Measurements from ENCODE around the gene ERMAP. TPM values are rescaled to one million over a fixed set of nuclear protein-coding genes. Genes with fewer than 3 reads are reported as not detected.
"Not testable (repeated sequence)": the region's sequence is repeated elsewhere in the genome, so short reads cannot be mapped to it uniquely, and the experiment has no call there.

Gene ERMAP
- total RNA-seq, 1 donor from 2014 or later, result 10.4 TPM

- no peak for TF ChIP-seq CTCF (IDR thresholded peaks at IDR 0.05; ENCODE audit: unreplicated experiment)
- H3K4me3 Mint-ChIP-seq (ENCODE audit: low read depth), result no peak overlapping the region
- no peak overlapping the region for H3K27ac Mint-ChIP-seq
- H3K9me3 Mint-ChIP-seq (ENCODE audit: low read depth), result peaks cover 23% of the 10 kb centered on the region
- DNase-seq (ENCODE audit: low spot score, unreplicated experiment), result no peak
- peaks cover 45% of the 10 kb centered on the region for H3K36me3 Mint-ChIP-seq (ENCODE audit: insufficient read depth)
- peaks cover 5% of the 10 kb centered on the region for H3K4me1 Mint-ChIP-seq (ENCODE audit: low read depth)
- H3K27me3 Mint-ChIP-seq, result no peaks in the 10 kb centered on the region
Observed at GRCh38 chr1:42851960-42852607, 35.2 kb downstream of the ERMAP start.

- peaks cover 50% of the 10 kb centered on the region for H3K36me3 Mint-ChIP-seq (ENCODE audit: insufficient read depth)
- DNase-seq (ENCODE audit: low spot score, unreplicated experiment), result no peak
- H3K27ac Mint-ChIP-seq, result no peak overlapping the region
- peaks cover 29% of the 10 kb centered on the region for H3K9me3 Mint-ChIP-seq (ENCODE audit: low read depth)
- no peak for TF ChIP-seq CTCF (IDR thresholded peaks at IDR 0.05; ENCODE audit: unreplicated experiment)
- peaks cover under 1% of the 10 kb centered on the region for H3K4me1 Mint-ChIP-seq (ENCODE audit: low read depth)
- H3K4me3 Mint-ChIP-seq (ENCODE audit: low read depth), result no peak overlapping the region
- H3K27me3 Mint-ChIP-seq, result no peaks in the 10 kb centered on the region
Observed at GRCh38 chr1:42852608-42852980, 35.7 kb downstream of the ERMAP start.

GRCh38 chr1:42853116-42853884 is 36.4 kb downstream of the ERMAP start:
- peak overlapping the region; percentile 54 for H3K27ac Mint-ChIP-seq
- H3K4me1 Mint-ChIP-seq (ENCODE audit: low read depth), result no peaks in the 10 kb centered on the region
- no peak overlapping the region for H3K4me3 Mint-ChIP-seq (ENCODE audit: low read depth)
- DNase-seq (ENCODE audit: low spot score, unreplicated experiment), result no peak
- no peaks in the 10 kb centered on the region for H3K27me3 Mint-ChIP-seq
- H3K9me3 Mint-ChIP-seq (ENCODE audit: low read depth), result peaks cover 36% of the 10 kb centered on the region
- H3K36me3 Mint-ChIP-seq (ENCODE audit: insufficient read depth), result peaks cover 52% of the 10 kb centered on the region
- TF ChIP-seq CTCF (IDR thresholded peaks at IDR 0.05; ENCODE audit: unreplicated experiment), result no peak

- Mint-ChIP-seq H3K36me3 (ENCODE audit: insufficient read depth) (peaks cover 35% of the 10 kb centered on the region), H3K9me3 (ENCODE audit: low read depth) (peaks cover 44% of the 10 kb centered on the region)
- H3K4me3 Mint-ChIP-seq (ENCODE audit: low read depth); H3K27ac Mint-ChIP-seq; H3K27me3 Mint-ChIP-seq; DNase-seq (ENCODE audit: low spot score, unreplicated experiment); H3K4me1 Mint-ChIP-seq (ENCODE audit: low read depth): not testable (repeated sequence)
Observed at GRCh38 chr1:42856554-42856953, 39.6 kb downstream of the ERMAP start.

GRCh38 chr1:42859366-42859765 is 42.4 kb downstream of the ERMAP start:
- not testable (repeated sequence) for H3K4me1 Mint-ChIP-seq (ENCODE audit: low read depth); H3K27me3 Mint-ChIP-seq; DNase-seq (ENCODE audit: low spot score, unreplicated experiment); H3K4me3 Mint-ChIP-seq (ENCODE audit: low read depth)
- peak overlapping the region; percentile 7 for H3K27ac Mint-ChIP-seq
- H3K36me3 Mint-ChIP-seq (ENCODE audit: insufficient read depth), result peaks cover 24% of the 10 kb centered on the region
- peaks cover 47% of the 10 kb centered on the region for H3K9me3 Mint-ChIP-seq (ENCODE audit: low read depth)

GRCh38 chr1:42860339-42861013 is 43.6 kb downstream of the ERMAP start:
- peaks cover 24% of the 10 kb centered on the region for H3K36me3 Mint-ChIP-seq (ENCODE audit: insufficient read depth)
- H3K9me3 Mint-ChIP-seq (ENCODE audit: low read depth), result peaks cover 47% of the 10 kb centered on the region
- H3K4me3 Mint-ChIP-seq (ENCODE audit: low read depth), result no peak overlapping the region
- DNase-seq (ENCODE audit: low spot score, unreplicated experiment), result no peak
- no peaks in the 10 kb centered on the region for H3K4me1 Mint-ChIP-seq (ENCODE audit: low read depth)
- peaks cover 7% of the 10 kb centered on the region for H3K27me3 Mint-ChIP-seq
- TF ChIP-seq CTCF (IDR thresholded peaks at IDR 0.05; ENCODE audit: unreplicated experiment), result peak; percentile 20
- no peak overlapping the region for H3K27ac Mint-ChIP-seq

All from progenitor cell of endocrine pancreas (in vitro differentiated cells).